GM12878 (cell line): ENCODE results near the gene UNC45B. TPM values are rescaled to one million over a fixed set of nuclear protein-coding genes. Genes with fewer than 3 reads are reported as not detected.

Experiments used
- IRF5 ChIP-seq: fragments of 450-650 bp; IDR thresholded peaks from 2 replicates; pipeline ENCODE4 v1.6.1; 2017; ENCODE audit warnings: borderline replicate concordance
- SREBF2 ChIP-seq: IDR thresholded peaks from 2 replicates; pipeline ENCODE4 v1.6.1; 2012; ENCODE audit warnings: mild to moderate bottlenecking, low read length
- polyA plus RNA-seq, 11 experiments: library from polyadenylated mRNA; depleted of rRNA in 4 of 11; unstranded in 6 of 11; stranded (reverse) in 5 of 11; fragments of >200 nt; fragmentation: Nextera tagmentation in 4 of 11; fragmentation: Illumina TruSeq in 1 of 11; extraction: Ambion mirVana in 4 of 11; extraction: Trizol in 1 of 11; gene quantifications; 1 replicate in 1 of 11; 2 replicates in 10 of 11; pipeline versions ENCODE4 v1.2.1 to v1.2.3, GENCODE V29; 2011 to 2016; ENCODE audit warnings: inconsistent platforms in 2 of 11, missing spikeins in 2 of 11, low read depth in 1 of 11
- total RNA-seq, 4 experiments: library from RNA; depleted of rRNA in 3 of 4; stranded (reverse); fragments of >200 nt in 3 of 4; fragmentation: Illumina TruSeq in 1 of 4; extraction: Trizol in 1 of 4; gene quantifications; 2 replicates each; pipeline versions ENCODE4 v1.2.1 to v1.2.3, GENCODE V29; 2013 to 2021
- TF ChIP-seq, protein P1 (sequence below): fragments of 450-650 bp; IDR thresholded peaks from 2 replicates; pipeline ENCODE4 v1.6.1; 2016; ENCODE audit warnings: mild to moderate bottlenecking, moderate library complexity, borderline replicate concordance
- TF ChIP-seq, protein P2 (sequence below): fragments of 450-650 bp; IDR thresholded peaks from 2 replicates; pipeline ENCODE4 v1.6.1; 2016; ENCODE audit warnings: mild to moderate bottlenecking

Gene UNC45B
- total and polyA plus RNA-seq, 10 of the 15 experiments (the other 5 are each of a cell fraction or from before 2014, with no cell fraction given): 0.03 TPM; not detected in 9

- TF ChIP-seq, protein P1, sequence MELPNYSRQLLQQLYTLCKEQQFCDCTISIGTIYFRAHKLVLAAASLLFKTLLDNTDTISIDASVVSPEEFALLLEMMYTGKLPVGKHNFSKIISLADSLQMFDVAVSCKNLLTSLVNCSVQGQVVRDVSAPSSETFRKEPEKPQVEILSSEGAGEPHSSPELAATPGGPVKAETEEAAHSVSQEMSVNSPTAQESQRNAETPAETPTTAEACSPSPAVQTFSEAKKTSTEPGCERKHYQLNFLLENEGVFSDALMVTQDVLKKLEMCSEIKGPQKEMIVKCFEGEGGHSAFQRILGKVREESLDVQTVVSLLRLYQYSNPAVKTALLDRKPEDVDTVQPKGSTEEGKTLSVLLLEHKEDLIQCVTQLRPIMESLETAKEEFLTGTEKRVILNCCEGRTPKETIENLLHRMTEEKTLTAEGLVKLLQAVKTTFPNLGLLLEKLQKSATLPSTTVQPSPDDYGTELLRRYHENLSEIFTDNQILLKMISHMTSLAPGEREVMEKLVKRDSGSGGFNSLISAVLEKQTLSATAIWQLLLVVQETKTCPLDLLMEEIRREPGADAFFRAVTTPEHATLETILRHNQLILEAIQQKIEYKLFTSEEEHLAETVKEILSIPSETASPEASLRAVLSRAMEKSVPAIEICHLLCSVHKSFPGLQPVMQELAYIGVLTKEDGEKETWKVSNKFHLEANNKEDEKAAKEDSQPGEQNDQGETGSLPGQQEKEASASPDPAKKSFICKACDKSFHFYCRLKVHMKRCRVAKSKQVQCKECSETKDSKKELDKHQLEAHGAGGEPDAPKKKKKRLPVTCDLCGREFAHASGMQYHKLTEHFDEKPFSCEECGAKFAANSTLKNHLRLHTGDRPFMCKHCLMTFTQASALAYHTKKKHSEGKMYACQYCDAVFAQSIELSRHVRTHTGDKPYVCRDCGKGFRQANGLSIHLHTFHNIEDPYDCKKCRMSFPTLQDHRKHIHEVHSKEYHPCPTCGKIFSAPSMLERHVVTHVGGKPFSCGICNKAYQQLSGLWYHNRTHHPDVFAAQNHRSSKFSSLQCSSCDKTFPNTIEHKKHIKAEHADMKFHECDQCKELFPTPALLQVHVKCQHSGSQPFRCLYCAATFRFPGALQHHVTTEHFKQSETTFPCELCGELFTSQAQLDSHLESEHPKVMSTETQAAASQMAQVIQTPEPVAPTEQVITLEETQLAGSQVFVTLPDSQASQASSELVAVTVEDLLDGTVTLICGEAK: 0 out of 2 replicates have a peak, but pooled peaks have one; percentile 6
- TF ChIP-seq, protein P2, sequence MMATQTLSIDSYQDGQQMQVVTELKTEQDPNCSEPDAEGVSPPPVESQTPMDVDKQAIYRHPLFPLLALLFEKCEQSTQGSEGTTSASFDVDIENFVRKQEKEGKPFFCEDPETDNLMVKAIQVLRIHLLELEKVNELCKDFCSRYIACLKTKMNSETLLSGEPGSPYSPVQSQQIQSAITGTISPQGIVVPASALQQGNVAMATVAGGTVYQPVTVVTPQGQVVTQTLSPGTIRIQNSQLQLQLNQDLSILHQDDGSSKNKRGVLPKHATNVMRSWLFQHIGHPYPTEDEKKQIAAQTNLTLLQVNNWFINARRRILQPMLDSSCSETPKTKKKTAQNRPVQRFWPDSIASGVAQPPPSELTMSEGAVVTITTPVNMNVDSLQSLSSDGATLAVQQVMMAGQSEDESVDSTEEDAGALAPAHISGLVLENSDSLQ: no peak
- TF ChIP-seq IRF5: no peak
- TF ChIP-seq SREBF2: no peak
These were observed 28.0 kb upstream of the UNC45B start, which contains the start of gene RAD51D (continued) for GRCh38 chr17:35119370-35120165.
